Measurements from ENCODE around the gene C9orf78. TPM values are rescaled to one million over a fixed set of nuclear protein-coding genes. Genes with fewer than 3 reads are reported as not detected.

The C9orf78 gene
- polyA plus RNA-seq, 1 donor (not counting 4 experiments of a cell fraction or from before 2014, with no cell fraction given) = 66.5 TPM

GRCh38 chr9:129853614-129854013 lies 18.5 kb upstream of the C9orf78 start:
- dilution Hi-C loops (cut with MboI; ENCODE audit: extremely low pct_ligation_motif_present, low sequenced_read_pairs) = no loop called here

GRCh38 chr9:129852579-129852978 lies 17.5 kb upstream of the C9orf78 start:
- Histone ChIP-seq H3K9me3 (ENCODE audit: control insufficient read depth, low read depth, low read length) (no peaks in the 10 kb centered on the region), H2AFZ (ENCODE audit: control insufficient read depth, low read length) (no peak overlapping the region), H3K36me3 (ENCODE audit: control insufficient read depth in 2 of 2, extremely low read depth in 1 of 2, insufficient read depth in 2 of 2, low read length in 2 of 2) (peaks cover 13 to 21% of the 10 kb centered on the region in 2 experiments), H3K27ac (ENCODE audit: control insufficient read depth, insufficient read depth, low read length) (no peak overlapping the region), H3K4me3 (ENCODE audit: control insufficient read depth in 2 of 3, extremely low read depth in 1 of 3, insufficient read depth in 2 of 3, low read depth in 1 of 3, low read length in 3 of 3) (no peak overlapping the region), H3K9me1 (ENCODE audit: control insufficient read depth, extremely low read depth, insufficient read depth, low read length) (no peaks in the 10 kb centered on the region), H3K9ac (ENCODE audit: control insufficient read depth, extremely low read depth, insufficient read depth, low read length) (no peak overlapping the region), H3K4me1 (ENCODE audit: control insufficient read depth, extremely low read depth, insufficient read depth, low read length) (no peaks in the 10 kb centered on the region), H3K79me2 (ENCODE audit: control insufficient read depth, insufficient read depth, low read length) (no peaks in the 10 kb centered on the region), H3K27me3 (ENCODE audit: control insufficient read depth, extremely low read depth, insufficient read depth, low read length) (no peaks in the 10 kb centered on the region), H3K4me2 (ENCODE audit: control insufficient read depth, extremely low read depth, insufficient read depth, low read depth, low read length) (no peak overlapping the region), H4K20me1 (ENCODE audit: control insufficient read depth, extremely low read depth, insufficient read depth, low read length) (no peaks in the 10 kb centered on the region)
- TF ChIP-seq CTCF (optimal IDR thresholded peaks at IDR 0.05 in 1 of 3, IDR thresholded peaks at IDR 0.05 in 1 of 3, conservative IDR thresholded peaks at IDR 0.05 in 1 of 3; ENCODE audit: extremely low read depth in 1 of 3, insufficient read depth in 2 of 3, low read length in 3 of 3) (no peak), EZH2 (IDR thresholded peaks at IDR 0.05; ENCODE audit: low read length) (no peak)
- DNase-seq (ENCODE audit: low read depth, low spot score) (no peak), FAIRE-seq (no peak)
- dilution Hi-C loops (cut with MboI; ENCODE audit: extremely low pct_ligation_motif_present, low sequenced_read_pairs) = no loop called here

More at GRCh38 chr9:129853614-129854013, 18.5 kb upstream of the C9orf78 start:
- Histone ChIP-seq H3K9ac (ENCODE audit: control insufficient read depth, extremely low read depth, insufficient read depth, low read length) (no peak overlapping the region), H3K36me3 (ENCODE audit: control insufficient read depth in 2 of 2, extremely low read depth in 1 of 2, insufficient read depth in 2 of 2, low read length in 2 of 2) (peaks cover 13 to 26% of the 10 kb centered on the region in 2 experiments), H3K4me2 (ENCODE audit: control insufficient read depth, extremely low read depth, insufficient read depth, low read depth, low read length) (no peak overlapping the region), H2AFZ (ENCODE audit: control insufficient read depth, low read length) (no peak overlapping the region), H3K27me3 (ENCODE audit: control insufficient read depth, extremely low read depth, insufficient read depth, low read length) (no peaks in the 10 kb centered on the region), H3K9me1 (ENCODE audit: control insufficient read depth, extremely low read depth, insufficient read depth, low read length) (no peaks in the 10 kb centered on the region), H3K79me2 (ENCODE audit: control insufficient read depth, insufficient read depth, low read length) (no peaks in the 10 kb centered on the region), H3K9me3 (ENCODE audit: control insufficient read depth, low read depth, low read length) (no peaks in the 10 kb centered on the region), H3K4me1 (ENCODE audit: control insufficient read depth, extremely low read depth, insufficient read depth, low read length) (no peaks in the 10 kb centered on the region), H4K20me1 (ENCODE audit: control insufficient read depth, extremely low read depth, insufficient read depth, low read length) (no peaks in the 10 kb centered on the region), H3K4me3 (ENCODE audit: control insufficient read depth in 2 of 3, extremely low read depth in 1 of 3, insufficient read depth in 2 of 3, low read depth in 1 of 3, low read length in 3 of 3) (no peak overlapping the region), H3K27ac (ENCODE audit: control insufficient read depth, insufficient read depth, low read length) (no peak overlapping the region)
- no peak for FAIRE-seq
- TF ChIP-seq CTCF (optimal IDR thresholded peaks at IDR 0.05 in 1 of 3, IDR thresholded peaks at IDR 0.05 in 1 of 3, conservative IDR thresholded peaks at IDR 0.05 in 1 of 3; ENCODE audit: extremely low read depth in 1 of 3, insufficient read depth in 2 of 3, low read length in 3 of 3) (no peak), EZH2 (IDR thresholded peaks at IDR 0.05; ENCODE audit: low read length) (no peak)
- no peak for DNase-seq (ENCODE audit: low read depth, low spot score)
